ENCODE data around the gene KLHL40. TPM values are rescaled to one million over a fixed set of nuclear protein-coding genes. Genes with fewer than 3 reads are reported as not detected.

The KLHL40 gene
- polyA plus RNA-seq, 1 donor from 2014 or later: not detected

DNA sequence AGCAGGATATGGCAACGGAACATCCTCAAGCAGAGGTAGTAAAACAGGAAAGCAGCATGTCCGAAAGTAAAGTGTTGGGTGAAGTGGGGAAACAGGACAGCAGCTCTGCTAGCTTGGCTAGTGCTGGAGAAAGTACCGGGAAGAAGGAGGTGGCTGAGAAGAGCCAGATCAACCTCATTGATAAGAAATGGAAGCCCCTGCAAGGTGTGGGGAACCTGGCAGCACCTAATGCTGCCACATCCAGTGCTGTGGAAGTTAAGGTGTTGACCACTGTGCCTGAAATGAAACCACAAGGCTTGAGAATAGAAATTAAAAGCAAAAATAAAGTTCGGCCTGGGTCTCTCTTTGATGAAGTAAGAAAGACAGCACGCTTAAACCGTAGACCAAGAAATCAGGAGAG lies 46.1 kb upstream of the KLHL40 start:
- Histone ChIP-seq H3K79me2 (replicated peaks; ENCODE audit: insufficient read depth, low read length) (no peaks in the 10 kb centered on the region), H3K9me2 (ENCODE audit: insufficient read depth, low read length) (no peaks in the 10 kb centered on the region), H3K4me3 (ENCODE audit: low read length) (no peak overlapping the region), H3K27me3 (ENCODE audit: insufficient read depth, low read depth, low read length) (no peaks in the 10 kb centered on the region), H3K36me3 (ENCODE audit: insufficient read depth, low read length) (peaks cover 16% of the 10 kb centered on the region), H3K27ac (ENCODE audit: low read length) (no peak overlapping the region), H3K9ac (ENCODE audit: low read length) (no peak overlapping the region), H2AFZ (ENCODE audit: low read depth, low read length) (no peak overlapping the region), H3F3A (ENCODE audit: insufficient read depth, low read length, poor library complexity, severe bottlenecking) (no peaks in the 10 kb centered on the region), H3K4me2 (ENCODE audit: low read length) (no peak overlapping the region), H4K20me1 (ENCODE audit: insufficient read depth) (no peaks in the 10 kb centered on the region), H3K9me3 (ENCODE audit: low read length) (no peaks in the 10 kb centered on the region)
- no peak for TF ChIP-seq MXI1 (conservative IDR thresholded peaks at IDR 0.05; ENCODE audit: poor library complexity, severe bottlenecking)
- no peak for TF ChIP-seq SMC3 (conservative IDR thresholded peaks at IDR 0.05; ENCODE audit: poor library complexity)
- TF ChIP-seq POLR2AphosphoS5 (IDR thresholded peaks at IDR 0.05): no peak
- TF ChIP-seq EP300 (conservative IDR thresholded peaks at IDR 0.05; ENCODE audit: poor library complexity, severe bottlenecking): no peak
- TF ChIP-seq, protein P1, sequence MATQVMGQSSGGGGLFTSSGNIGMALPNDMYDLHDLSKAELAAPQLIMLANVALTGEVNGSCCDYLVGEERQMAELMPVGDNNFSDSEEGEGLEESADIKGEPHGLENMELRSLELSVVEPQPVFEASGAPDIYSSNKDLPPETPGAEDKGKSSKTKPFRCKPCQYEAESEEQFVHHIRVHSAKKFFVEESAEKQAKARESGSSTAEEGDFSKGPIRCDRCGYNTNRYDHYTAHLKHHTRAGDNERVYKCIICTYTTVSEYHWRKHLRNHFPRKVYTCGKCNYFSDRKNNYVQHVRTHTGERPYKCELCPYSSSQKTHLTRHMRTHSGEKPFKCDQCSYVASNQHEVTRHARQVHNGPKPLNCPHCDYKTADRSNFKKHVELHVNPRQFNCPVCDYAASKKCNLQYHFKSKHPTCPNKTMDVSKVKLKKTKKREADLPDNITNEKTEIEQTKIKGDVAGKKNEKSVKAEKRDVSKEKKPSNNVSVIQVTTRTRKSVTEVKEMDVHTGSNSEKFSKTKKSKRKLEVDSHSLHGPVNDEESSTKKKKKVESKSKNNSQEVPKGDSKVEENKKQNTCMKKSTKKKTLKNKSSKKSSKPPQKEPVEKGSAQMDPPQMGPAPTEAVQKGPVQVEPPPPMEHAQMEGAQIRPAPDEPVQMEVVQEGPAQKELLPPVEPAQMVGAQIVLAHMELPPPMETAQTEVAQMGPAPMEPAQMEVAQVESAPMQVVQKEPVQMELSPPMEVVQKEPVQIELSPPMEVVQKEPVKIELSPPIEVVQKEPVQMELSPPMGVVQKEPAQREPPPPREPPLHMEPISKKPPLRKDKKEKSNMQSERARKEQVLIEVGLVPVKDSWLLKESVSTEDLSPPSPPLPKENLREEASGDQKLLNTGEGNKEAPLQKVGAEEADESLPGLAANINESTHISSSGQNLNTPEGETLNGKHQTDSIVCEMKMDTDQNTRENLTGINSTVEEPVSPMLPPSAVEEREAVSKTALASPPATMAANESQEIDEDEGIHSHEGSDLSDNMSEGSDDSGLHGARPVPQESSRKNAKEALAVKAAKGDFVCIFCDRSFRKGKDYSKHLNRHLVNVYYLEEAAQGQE (IDR thresholded peaks at IDR 0.05; ENCODE audit: borderline replicate concordance): no peak
- no peak for TF ChIP-seq RAD21 (conservative IDR thresholded peaks at IDR 0.05)
- TF ChIP-seq EZH2 (IDR thresholded peaks at IDR 0.05; ENCODE audit: borderline replicate concordance, insufficient read depth, low read length, poor library complexity, severe bottlenecking): no peak
- TF ChIP-seq TAF1 (IDR thresholded peaks at IDR 0.05; ENCODE audit: low read depth): no peak
- TF ChIP-seq, protein P2, sequence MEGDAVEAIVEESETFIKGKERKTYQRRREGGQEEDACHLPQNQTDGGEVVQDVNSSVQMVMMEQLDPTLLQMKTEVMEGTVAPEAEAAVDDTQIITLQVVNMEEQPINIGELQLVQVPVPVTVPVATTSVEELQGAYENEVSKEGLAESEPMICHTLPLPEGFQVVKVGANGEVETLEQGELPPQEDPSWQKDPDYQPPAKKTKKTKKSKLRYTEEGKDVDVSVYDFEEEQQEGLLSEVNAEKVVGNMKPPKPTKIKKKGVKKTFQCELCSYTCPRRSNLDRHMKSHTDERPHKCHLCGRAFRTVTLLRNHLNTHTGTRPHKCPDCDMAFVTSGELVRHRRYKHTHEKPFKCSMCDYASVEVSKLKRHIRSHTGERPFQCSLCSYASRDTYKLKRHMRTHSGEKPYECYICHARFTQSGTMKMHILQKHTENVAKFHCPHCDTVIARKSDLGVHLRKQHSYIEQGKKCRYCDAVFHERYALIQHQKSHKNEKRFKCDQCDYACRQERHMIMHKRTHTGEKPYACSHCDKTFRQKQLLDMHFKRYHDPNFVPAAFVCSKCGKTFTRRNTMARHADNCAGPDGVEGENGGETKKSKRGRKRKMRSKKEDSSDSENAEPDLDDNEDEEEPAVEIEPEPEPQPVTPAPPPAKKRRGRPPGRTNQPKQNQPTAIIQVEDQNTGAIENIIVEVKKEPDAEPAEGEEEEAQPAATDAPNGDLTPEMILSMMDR (IDR thresholded peaks at IDR 0.05; ENCODE audit: poor library complexity, severe bottlenecking): no peak

DNA sequence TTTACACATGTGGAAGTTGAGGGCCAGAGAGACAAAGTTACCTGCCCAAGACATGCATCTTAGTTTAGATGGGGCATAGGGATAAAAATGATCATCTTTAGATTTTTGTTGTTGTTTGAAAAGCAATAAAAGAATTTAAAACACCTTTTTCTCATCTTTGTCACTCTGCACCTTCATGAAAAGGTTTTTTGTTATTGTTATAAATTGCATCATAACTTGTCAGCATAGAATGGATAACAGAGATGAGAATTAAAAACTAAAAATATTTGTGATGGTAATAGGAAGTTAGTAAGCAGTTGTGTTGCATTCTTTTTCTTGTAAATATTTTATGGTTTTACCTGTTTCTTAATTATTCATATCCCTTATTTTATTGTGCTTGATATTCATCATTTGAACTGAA lies 45.2 kb upstream of the KLHL40 start:
- TF ChIP-seq, protein P2 (IDR thresholded peaks at IDR 0.05; ENCODE audit: poor library complexity, severe bottlenecking): no peak
- TF ChIP-seq POLR2AphosphoS5 (IDR thresholded peaks at IDR 0.05) (no peak), MXI1 (conservative IDR thresholded peaks at IDR 0.05; ENCODE audit: poor library complexity, severe bottlenecking) (no peak), RAD21 (conservative IDR thresholded peaks at IDR 0.05) (no peak), EP300 (conservative IDR thresholded peaks at IDR 0.05; ENCODE audit: poor library complexity, severe bottlenecking) (no peak), SMC3 (conservative IDR thresholded peaks at IDR 0.05; ENCODE audit: poor library complexity) (no peak), EZH2 (IDR thresholded peaks at IDR 0.05; ENCODE audit: borderline replicate concordance, insufficient read depth, low read length, poor library complexity, severe bottlenecking) (no peak), TAF1 (IDR thresholded peaks at IDR 0.05; ENCODE audit: low read depth) (no peak)
- TF ChIP-seq, protein P1 (IDR thresholded peaks at IDR 0.05; ENCODE audit: borderline replicate concordance): no peak
- H3K79me2 ChIP-seq (replicated peaks; ENCODE audit: insufficient read depth, low read length): no peaks in the 10 kb centered on the region
- no peak overlapping the region for H3K9ac ChIP-seq (ENCODE audit: low read length)
- H3K4me3 ChIP-seq (ENCODE audit: low read length): no peak overlapping the region
- H4K20me1 ChIP-seq (ENCODE audit: insufficient read depth): no peaks in the 10 kb centered on the region
- H3K36me3 ChIP-seq (ENCODE audit: insufficient read depth, low read length): peaks cover 10% of the 10 kb centered on the region
- H3K9me2 ChIP-seq (ENCODE audit: insufficient read depth, low read length): no peaks in the 10 kb centered on the region
- no peak overlapping the region for H3K4me2 ChIP-seq (ENCODE audit: low read length)
- H3K9me3 ChIP-seq (ENCODE audit: low read length): no peaks in the 10 kb centered on the region
- H3F3A ChIP-seq (ENCODE audit: insufficient read depth, low read length, poor library complexity, severe bottlenecking): no peaks in the 10 kb centered on the region
- no peak overlapping the region for H3K27ac ChIP-seq (ENCODE audit: low read length)
- H3K27me3 ChIP-seq (ENCODE audit: insufficient read depth, low read depth, low read length): no peaks in the 10 kb centered on the region
- no peak overlapping the region for H2AFZ ChIP-seq (ENCODE audit: low read depth, low read length)
